Breast epithelium (tissue), 4 donors: ENCODE data around the gene FAM162A. TPM values are rescaled to one million over a fixed set of nuclear protein-coding genes. Genes with fewer than 3 reads are reported as not detected.

ENCODE experiments used
- DNase-seq, 2 donors: peaks; one replicate each; pipeline ENCODE4 v3.0.0-alpha.2; 2019; ENCODE audit warnings: low spot score in 2 of 2
- H3K27ac ChIP-seq, 2 donors: fragments of 200-600 bp; sonication (generic) in 1 of 2; one replicate each; pipeline ENCODE4 v1.5.1; 2016 to 2019; ENCODE audit warnings: mild to moderate bottlenecking in 1 of 2
- H3K27me3 ChIP-seq, 2 donors: fragments of 200-600 bp; sonication (generic) in 1 of 2; one replicate each; pipeline versions ENCODE4 v1.5.1 to v1.6.0; 2017 to 2019; ENCODE audit warnings: control low read depth in 1 of 2, mild to moderate bottlenecking in 1 of 2
- H3K36me3 ChIP-seq: fragments of 200-600 bp; one replicate; pipeline ENCODE4 v1.5.1; 2019
- H3K4me1 ChIP-seq, 2 donors: fragments of 200-600 bp; sonication (generic); one replicate each; pipeline ENCODE4 v1.5.1; 2016 to 2019; ENCODE audit warnings: control low read depth in 1 of 2
- H3K4me3 ChIP-seq, 3 donors: fragments of 200-600 bp; sonication (generic); 1 replicate in 2 of 3; 2 replicates in 1 of 3; pipeline ENCODE4 v1.5.1; 2016 to 2019; ENCODE audit warnings: mild to moderate bottlenecking in 3 of 3, moderate library complexity in 2 of 3
- H3K9me3 ChIP-seq, 2 donors: fragments of 200-600 bp; sonication (generic) in 1 of 2; one replicate each; pipeline ENCODE4 v1.5.1; 2016 to 2019; ENCODE audit warnings: control low read depth in 1 of 2
- CTCF ChIP-seq, 3 donors: fragments of 450-650 bp; IDR thresholded peaks; one replicate each; pipeline ENCODE4 v1.5.1; 2016 to 2017; ENCODE audit warnings: antibody characterized with exemption in 3 of 3, mild to moderate bottlenecking in 3 of 3, moderate library complexity in 3 of 3
- POLR2A ChIP-seq: fragments of 450-650 bp; IDR thresholded peaks from one replicate; pipeline ENCODE4 v1.6.1; 2016; ENCODE audit warnings: antibody characterized with exemption, mild to moderate bottlenecking, moderate library complexity
- POLR2AphosphoS5 ChIP-seq, 3 donors: sonication (generic); formaldehyde crosslinking; IDR thresholded peaks; one replicate each; pipeline ENCODE4 v1.6.1; 2017; ENCODE audit warnings: antibody characterized with exemption in 3 of 3
- intact Hi-C: fragments of 100-400 bp; cut with DNase I; formaldehyde crosslinking; loops from one replicate; pipeline ENCODE4 v1.15.1; 2023; ENCODE audit warnings: low total_unique reads
- total RNA-seq, 3 donors: library from RNA; depleted of rRNA; stranded (reverse); fragments of >200 nt; gene quantifications; one replicate each; pipeline ENCODE4 v1.1.0, GENCODE V29; 2016

FAM162A gene
- 10 to 100 TPM; 19.3 to 27.2 (median 26.5) TPM for total RNA-seq

GRCh38 chr3:122383771-122384697, at the start of gene FAM162A:
TSS of gene FAM162A (plus strand) at chr3:122384182. CDS start at chr3:122384266, 84 bp downstream.
- Histone ChIP-seq H3K4me1 (no peaks in the 10 kb centered on the region), H3K27ac (peak within 1 kb of the TSS; percentile 89 to 93), H3K4me3 (peak within 1 kb of the TSS; percentile 75 to 88 (median 87)), H3K9me3 (no peaks in the 10 kb centered on the region), H3K36me3 (no peaks in the 10 kb centered on the region), H3K27me3 (no peaks in the 10 kb centered on the region)
- TF ChIP-seq CTCF (IDR thresholded peaks at IDR 0.05) (peak; percentile 38 to 55 (median 42)), POLR2A (peak; percentile 72), POLR2AphosphoS5 (IDR thresholded peaks at IDR 0.05) (peak; percentile 80 to 94 (median 92))
- intact Hi-C loops, result no loop called here
- DNase-seq, result peak; percentile 86 to 90

GRCh38 chr3:122342803-122343202, 41.2 kb upstream of the FAM162A start:
- intact Hi-C loops, result no loop called here
- Histone ChIP-seq H3K4me3 (no peak overlapping the region), H3K27ac (no peak overlapping the region), H3K27me3 (no peaks in the 10 kb centered on the region), H3K9me3 (no peaks in the 10 kb centered on the region), H3K4me1 (no peaks in the 10 kb centered on the region), H3K36me3 (no peaks in the 10 kb centered on the region)
- TF ChIP-seq CTCF (IDR thresholded peaks at IDR 0.05) (no peak), POLR2AphosphoS5 (IDR thresholded peaks at IDR 0.05) (no peak), POLR2A (no peak)
- DNase-seq, result no peak

- TF ChIP-seq POLR2AphosphoS5 (IDR thresholded peaks at IDR 0.05) (no peak), CTCF (IDR thresholded peaks at IDR 0.05) (no peak), POLR2A (no peak)
- Histone ChIP-seq H3K27me3 (no peaks in the 10 kb centered on the region), H3K4me1 (no peaks in the 10 kb centered on the region), H3K36me3 (no peaks in the 10 kb centered on the region), H3K9me3 (no peaks in the 10 kb centered on the region), H3K27ac (no peak overlapping the region), H3K4me3 (no peak overlapping the region)
- intact Hi-C loops, result no loop called here
- DNase-seq, result no peak
Measured at GRCh38 chr3:122343654-122344053, 40.3 kb upstream of the FAM162A start.

- DNase-seq, result no peak
- H3K9me3 ChIP-seq, result no peaks in the 10 kb centered on the region
- no peak overlapping the region for H3K4me3 ChIP-seq
- no peaks in the 10 kb centered on the region for H3K4me1 ChIP-seq
- TF ChIP-seq POLR2AphosphoS5 (IDR thresholded peaks at IDR 0.05) (no peak), POLR2A (no peak), CTCF (IDR thresholded peaks at IDR 0.05) (no peak)
- no peaks in the 10 kb centered on the region for H3K36me3 ChIP-seq
- H3K27me3 ChIP-seq, result no peaks in the 10 kb centered on the region
- intact Hi-C loops, result no loop called here
- H3K27ac ChIP-seq, result no peak overlapping the region
Measured at GRCh38 chr3:122349171-122349570, 34.8 kb upstream of the FAM162A start.

- Histone ChIP-seq H3K9me3 (no peaks in the 10 kb centered on the region), H3K4me1 (no peaks in the 10 kb centered on the region), H3K4me3 (no peak overlapping the region), H3K36me3 (no peaks in the 10 kb centered on the region), H3K27ac (no peak overlapping the region), H3K27me3 (no peaks in the 10 kb centered on the region)
- intact Hi-C loops, result no loop called here
- no peak for DNase-seq
- no peak for TF ChIP-seq POLR2A
- TF ChIP-seq CTCF (IDR thresholded peaks at IDR 0.05), result no peak
- no peak for TF ChIP-seq POLR2AphosphoS5 (IDR thresholded peaks at IDR 0.05)
Measured at GRCh38 chr3:122350814-122351418, 33.1 kb upstream of the FAM162A start.
